ENCODE measurements around the gene MAP3K7CL.

The MAP3K7CL gene, protein sequence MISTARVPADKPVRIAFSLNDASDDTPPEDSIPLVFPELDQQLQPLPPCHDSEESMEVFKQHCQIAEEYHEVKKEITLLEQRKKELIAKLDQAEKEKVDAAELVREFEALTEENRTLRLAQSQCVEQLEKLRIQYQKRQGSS

DNA sequence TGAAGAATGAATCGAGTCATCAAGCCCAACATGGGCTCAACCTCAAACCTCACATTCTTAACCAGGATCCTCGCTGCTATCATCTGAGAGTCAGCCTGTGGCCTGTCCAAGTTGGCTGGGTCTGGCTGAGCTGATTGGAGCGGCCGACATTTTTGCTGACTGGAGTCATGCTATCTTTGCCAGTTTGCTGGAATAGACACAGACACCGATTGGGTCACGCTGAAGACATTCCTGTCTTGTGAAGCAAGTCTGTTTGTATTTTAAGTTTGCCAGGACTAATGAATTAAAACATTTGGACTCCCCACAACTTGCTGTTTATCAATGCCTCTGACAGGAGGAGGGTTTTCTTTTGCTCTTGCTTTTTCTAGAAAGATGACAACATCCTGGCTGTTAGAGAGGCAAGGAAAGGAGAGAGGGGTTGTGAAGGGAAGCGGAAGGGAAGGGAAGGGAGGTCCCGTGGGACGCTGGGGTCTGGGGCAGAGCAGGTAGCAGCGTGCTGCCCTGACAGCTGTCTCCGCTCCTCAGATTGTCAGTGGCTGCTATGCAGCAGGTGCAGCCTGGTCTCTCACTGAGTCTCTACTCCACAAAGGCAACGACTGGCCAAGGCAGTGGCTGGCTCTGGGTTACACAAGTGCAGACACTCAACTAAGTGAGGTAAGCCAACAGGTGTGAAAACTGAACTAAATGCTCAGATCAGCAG lies at the start of gene MAP3K7CL:
MAP3K7CL (plus strand) TSS at position 375 of the 700 bp plus-strand sequence. CDS start 2,701 bp downstream, outside the sequence.
- no peak for DNase-seq

DNA sequence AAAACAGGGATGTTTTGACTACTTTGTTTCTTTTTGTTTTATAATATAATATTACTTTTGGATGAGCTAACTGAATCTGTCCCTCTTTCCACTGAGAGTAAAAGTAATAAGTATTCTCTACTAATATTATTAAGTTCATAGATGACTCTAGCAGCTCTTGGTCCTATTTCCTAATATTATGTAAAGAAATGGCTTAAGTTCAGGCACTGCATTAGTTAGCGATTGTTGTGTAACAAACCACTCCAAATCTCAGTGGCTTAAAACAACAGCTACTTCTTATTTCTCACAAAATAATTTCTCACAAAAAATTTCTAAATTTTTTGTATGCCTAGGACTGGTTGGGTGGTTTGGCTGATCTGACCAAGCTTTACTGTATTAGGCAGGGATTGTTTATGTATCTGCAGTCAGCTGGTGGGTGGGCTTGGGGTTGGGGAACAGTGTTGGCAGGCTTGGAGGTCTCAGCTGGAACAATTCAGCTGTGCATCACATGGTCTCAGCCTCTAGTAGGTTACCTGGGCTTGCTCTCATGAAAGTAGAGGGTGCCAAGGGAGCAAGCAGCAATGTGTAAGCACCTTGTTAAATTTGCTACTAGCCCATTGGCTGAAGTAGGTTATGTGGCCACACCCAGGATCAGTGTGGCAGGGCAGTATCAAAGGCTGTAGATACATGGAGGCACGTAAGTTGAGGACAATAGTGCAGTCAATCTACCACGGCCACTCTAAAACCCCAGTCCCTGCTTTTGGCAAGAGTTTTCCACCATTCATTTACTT lies 48.2 kb upstream of the MAP3K7CL start:
- DNase-seq, result no peak

- DNase-seq, result no peak
These were observed 47.1 kb upstream of the MAP3K7CL start for GRCh38 chr21:29083306-29083705.

GRCh38 chr21:29084372-29084771 lies 46.1 kb upstream of the MAP3K7CL start:
- no peak for DNase-seq

DNA sequence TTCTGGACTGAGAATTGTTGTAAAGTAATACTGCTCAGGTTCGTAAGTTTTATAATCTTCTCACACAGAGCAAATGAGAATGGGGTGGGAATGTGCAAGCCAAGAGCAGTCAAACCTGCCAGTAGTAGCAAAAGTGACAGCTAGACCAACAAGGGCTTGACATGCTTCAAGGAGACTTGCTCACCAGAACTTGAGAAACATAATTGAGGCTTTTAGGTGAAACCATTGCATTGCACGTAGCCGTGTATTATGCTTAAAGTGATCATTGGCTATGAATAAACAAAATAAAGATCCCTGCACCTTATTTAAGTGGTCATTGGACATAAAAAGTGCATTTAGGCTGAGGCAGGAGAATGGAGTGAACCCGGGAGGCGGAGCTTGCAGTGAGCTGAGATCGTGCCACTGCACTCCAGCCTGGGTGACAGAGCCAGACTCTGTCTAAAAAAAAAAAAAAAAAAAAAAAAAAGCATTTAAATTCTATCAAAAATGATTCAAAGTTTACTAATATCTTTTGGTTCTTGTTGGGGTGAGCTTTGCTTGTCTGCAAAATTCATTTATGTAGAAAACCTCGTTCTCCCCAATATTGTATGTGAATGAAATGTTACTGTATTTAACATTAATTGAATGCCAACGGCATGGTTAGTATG lies 45.2 kb upstream of the MAP3K7CL start:
- no peak for DNase-seq

DNA sequence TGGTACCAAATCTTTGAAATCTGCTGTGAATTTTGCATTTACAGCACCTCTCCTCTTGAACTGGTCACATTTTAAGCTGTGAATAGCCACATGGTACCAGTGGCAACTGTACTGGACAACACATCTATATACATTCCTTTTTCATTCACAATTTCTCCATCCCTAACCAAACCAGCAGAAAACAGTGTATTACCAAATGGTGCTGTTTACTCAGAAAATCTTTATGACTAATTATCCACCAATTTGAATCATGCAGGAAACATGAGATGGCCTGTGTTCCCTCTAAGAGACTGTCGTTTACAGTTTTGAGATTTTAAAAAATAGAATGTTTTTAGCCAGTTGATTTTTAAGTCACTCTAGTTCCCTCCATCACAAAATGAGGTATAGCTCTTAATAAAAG lies 39.4 kb upstream of the MAP3K7CL start:
- DNase-seq, result no peak

- DNase-seq, result no peak
These were observed 38.1 kb upstream of the MAP3K7CL start for GRCh38 chr21:29092102-29092959.

DNA sequence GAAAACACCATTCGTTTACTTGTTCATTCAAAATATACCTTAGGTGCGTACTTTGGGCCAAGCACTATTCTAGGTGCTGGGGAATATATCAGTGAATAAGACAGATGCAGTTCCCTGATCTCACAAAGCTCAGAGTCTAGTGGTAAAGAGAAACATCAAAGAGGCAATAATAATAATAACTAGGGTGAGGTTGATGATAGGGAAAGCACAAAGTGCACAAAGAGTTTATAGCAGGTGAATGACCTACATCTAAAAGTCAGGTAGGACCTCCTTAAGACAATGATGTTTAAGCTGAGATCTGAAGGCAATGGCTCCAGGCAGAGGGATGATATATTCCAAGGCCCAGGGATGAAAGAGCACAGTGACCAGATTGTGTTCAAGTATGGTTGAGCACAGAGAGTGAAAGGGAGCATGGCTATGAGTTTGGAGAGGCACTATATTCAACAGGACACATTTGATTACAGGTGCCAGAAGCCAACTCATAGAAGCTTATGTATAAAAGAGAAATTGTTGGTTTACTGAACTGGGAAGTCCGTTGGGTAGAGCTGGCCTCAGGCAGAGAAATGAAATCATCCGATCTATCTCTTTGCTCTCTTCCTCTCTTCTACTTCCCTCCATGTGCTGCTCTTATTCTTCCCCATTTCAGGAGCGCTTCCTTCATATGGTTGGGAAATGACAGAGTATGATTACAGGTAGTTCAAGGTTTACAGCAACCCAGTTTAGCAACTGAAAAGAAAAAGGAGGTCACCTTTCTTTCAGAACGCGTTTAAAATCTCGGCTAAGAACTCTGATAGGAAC lies 34.0 kb upstream of the MAP3K7CL start:
- DNase-seq, result no peak

GRCh38 chr21:29098156-29098555 lies 32.3 kb upstream of the MAP3K7CL start:
- no peak for DNase-seq

- DNase-seq, result no peak
These were observed 27.6 kb upstream of the MAP3K7CL start for GRCh38 chr21:29102791-29103257.

DNA sequence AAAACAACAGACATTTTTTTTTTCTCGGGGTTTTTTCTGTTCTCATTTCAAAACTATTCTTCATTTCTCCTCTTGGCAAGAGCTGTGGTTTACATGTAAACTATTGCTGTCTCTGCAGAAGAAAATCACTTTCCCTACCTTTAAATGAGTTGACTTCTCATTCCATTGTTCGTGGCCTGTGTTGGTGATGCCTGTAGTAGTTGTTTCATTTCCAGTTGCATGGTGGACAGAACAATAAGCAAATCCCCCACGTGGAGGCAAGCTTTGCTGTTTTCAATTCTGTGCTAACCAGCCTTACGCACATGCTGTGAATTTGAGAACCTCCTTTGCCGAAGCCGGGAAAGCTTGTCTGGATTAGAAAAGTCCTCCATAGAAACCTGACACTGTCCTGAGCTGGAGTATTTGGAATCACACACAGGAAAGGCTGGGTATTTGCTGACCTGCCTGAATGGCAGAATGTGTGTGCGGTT lies 26.2 kb upstream of the MAP3K7CL start:
- DNase-seq, result no peak

DNA sequence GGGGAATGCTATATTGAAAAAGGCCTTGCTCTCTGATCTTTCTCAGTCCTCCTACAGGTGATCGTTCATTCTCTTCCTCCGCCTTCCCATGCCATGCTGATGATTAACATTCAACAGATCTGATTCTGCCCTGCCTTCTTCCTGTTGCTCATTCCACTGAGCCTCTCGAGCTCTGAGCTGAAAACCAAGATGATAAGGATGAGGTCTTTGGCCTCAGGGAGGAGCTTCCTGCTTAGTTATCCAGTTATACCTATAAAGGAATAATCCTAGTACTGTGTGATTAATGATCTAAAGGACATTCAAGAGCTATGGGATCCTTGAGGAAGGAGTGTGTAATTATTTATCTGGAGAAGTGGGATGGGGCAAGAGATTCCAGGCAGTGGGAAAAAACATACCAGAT lies 25.2 kb upstream of the MAP3K7CL start:
- DNase-seq, result no peak

GRCh38 chr21:29114765-29115500 lies 15.5 kb upstream of the MAP3K7CL start:
- DNase-seq, result no peak

GRCh38 chr21:29115899-29116298 lies 14.5 kb upstream of the MAP3K7CL start:
- DNase-seq, result no peak

DNA sequence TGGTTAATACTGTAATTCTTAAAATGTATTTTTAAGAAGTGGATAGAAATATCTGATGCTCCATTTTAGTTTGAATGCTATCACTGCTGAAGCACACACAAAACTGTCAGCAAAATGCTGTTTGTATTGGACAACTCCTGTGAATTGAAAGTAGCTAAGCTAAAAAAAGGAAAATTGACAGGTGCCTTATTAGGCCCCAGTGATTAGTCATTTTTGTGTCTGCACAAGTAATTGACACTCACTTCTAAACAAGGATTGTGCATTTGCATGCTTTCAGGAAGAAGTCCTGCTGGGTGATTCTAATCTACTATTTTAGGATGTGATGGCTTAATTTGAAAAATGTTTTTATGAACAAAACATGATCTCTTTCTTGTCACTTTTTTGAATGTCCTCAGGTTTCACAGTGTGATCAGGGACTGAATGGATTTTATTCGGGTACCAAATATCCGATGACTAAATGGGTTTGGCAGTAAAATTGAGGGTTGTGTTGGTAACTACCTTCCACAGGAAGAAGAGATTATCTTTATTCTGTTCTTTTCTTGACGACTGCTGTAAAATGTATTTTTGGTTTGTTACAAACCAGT lies 13.0 kb upstream of the MAP3K7CL start:
- DNase-seq, result no peak

DNA sequence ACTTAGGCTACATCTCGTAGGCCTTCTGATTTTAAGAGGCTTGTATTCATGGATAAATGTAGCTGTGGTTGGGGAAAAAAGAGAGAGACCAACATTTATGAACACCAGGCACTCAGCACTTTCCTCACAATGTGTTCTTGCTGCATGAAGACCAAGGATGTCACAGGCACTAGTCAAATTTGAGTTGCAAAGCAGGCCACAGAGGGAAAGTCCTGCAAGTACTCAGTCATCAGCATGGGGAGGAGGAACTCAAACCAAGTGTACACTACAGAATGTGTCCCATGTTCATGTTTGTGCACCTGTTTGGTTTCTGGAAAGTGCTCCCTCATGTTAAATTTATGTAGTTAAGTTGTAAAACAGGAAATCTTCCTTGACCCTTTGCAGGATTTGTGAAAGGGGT lies 8.7 kb upstream of the MAP3K7CL start:
- DNase-seq, result no peak

DNA sequence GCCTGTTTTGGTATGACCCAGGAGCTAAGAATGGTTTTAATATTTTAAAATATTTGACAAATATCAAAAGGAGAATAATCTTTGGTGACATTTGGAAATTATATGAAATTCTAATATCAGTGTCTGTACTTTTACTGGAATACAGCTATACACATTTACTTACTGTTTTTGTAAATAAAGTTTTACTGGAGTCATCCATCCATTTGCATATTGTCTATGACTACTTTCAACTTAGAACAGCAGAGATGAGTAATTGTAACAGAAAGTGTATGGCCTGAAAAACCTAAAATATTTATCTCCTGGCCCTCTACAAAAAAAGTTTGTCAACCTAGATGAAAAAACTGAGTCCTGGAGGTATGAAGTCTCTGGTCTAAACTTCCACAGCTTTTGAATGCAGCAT lies 5.8 kb upstream of the MAP3K7CL start:
- DNase-seq, result no peak

DNA sequence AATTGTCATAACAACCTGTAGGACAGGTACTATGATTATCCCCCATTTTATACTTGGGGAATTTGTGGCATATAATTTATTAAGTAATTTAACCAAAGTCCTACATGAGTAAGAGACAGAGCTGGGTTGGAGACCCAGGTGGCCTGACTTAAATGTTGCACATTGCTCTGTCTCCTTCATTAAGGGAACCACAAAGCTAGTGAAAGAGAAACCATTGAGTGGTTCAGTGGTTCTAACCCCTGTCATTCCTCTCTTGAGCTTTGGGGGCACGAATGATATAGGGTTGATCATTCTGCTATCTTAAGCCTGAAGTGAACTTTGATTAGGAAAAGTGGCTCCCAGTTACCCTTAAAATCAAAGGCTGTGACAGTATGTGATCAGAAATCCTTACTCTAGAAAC lies 5.3 kb upstream of the MAP3K7CL start:
- no peak for DNase-seq

- DNase-seq, result no peak
These were observed 4.5 kb upstream of the MAP3K7CL start for GRCh38 chr21:29125979-29126378.

- no peak for DNase-seq
These were observed 2.8 kb downstream of the MAP3K7CL start for GRCh38 chr21:29133241-29133640.
